GM12878 (cell line): ENCODE measurements around the gene CALR. TPM values are rescaled to one million over a fixed set of nuclear protein-coding genes. Genes with fewer than 3 reads are reported as not detected.

Source experiments
- BACH1 ChIP-seq: fragments of 450-650 bp; IDR thresholded peaks from 2 replicates; pipeline ENCODE4 v1.6.1; 2017; ENCODE audit warnings: mild to moderate bottlenecking, borderline replicate concordance
- BHLHE40 ChIP-seq, 2 experiments: fragments of 450-650 bp in 1 of 2; IDR thresholded peaks; 2 replicates each; pipeline ENCODE4 v1.6.1; 2011 to 2017; ENCODE audit warnings: low read depth in 2 of 2, borderline replicate concordance in 1 of 2, improper control_type of control experiment in 1 of 2, low read length in 1 of 2, mild to moderate bottlenecking in 1 of 2
- BMI1 ChIP-seq: fragments of 450-650 bp; IDR thresholded peaks from 2 replicates; pipeline ENCODE4 v1.6.1; 2016; ENCODE audit warnings: mild to moderate bottlenecking, moderate library complexity, borderline replicate concordance
- CREB1 ChIP-seq: IDR thresholded peaks from 2 replicates; pipeline ENCODE4 v1.6.1; 2012; ENCODE audit warnings: low read depth, mild to moderate bottlenecking, inconsistent platforms
- FOXM1 ChIP-seq: IDR thresholded peaks from 2 replicates; pipeline ENCODE4 v1.6.1; 2012; ENCODE audit warnings: low read depth, mild to moderate bottlenecking, inconsistent platforms, low read length, moderate library complexity
- HDAC2 ChIP-seq: fragments of 200-600 bp; sonication (generic); IDR thresholded peaks from 2 replicates; pipeline ENCODE4 v1.6.1; 2017
- HDGF ChIP-seq: fragments of 450-650 bp; IDR thresholded peaks from 2 replicates; pipeline ENCODE4 v1.6.1; 2016; ENCODE audit warnings: antibody characterized with exemption
- IKZF1 ChIP-seq: fragments of 450-650 bp; conservative IDR thresholded peaks from 2 replicates; pipeline ENCODE4 v1.6.1; 2017; ENCODE audit warnings: antibody characterized with exemption, mild to moderate bottlenecking
- MAX ChIP-seq: IDR thresholded peaks from 2 replicates; pipeline ENCODE4 v1.6.1; 2012; ENCODE audit warnings: low read depth, low read length, improper control_type of control experiment
- MEF2A ChIP-seq: IDR thresholded peaks from 2 replicates; pipeline ENCODE4 v1.6.1; 2011; ENCODE audit warnings: low read depth, mild to moderate bottlenecking, low read length, moderate library complexity; ENCODE audit not compliant: insufficient read depth
- MLLT1 ChIP-seq: fragments of 450-650 bp; IDR thresholded peaks from 2 replicates; pipeline ENCODE4 v1.6.1; 2016; ENCODE audit warnings: mild to moderate bottlenecking
- NR2C1 ChIP-seq: fragments of 450-650 bp; IDR thresholded peaks from 2 replicates; pipeline ENCODE4 v1.6.1; 2017; ENCODE audit warnings: antibody characterized with exemption, mild to moderate bottlenecking, moderate library complexity
- SIX5 ChIP-seq: IDR thresholded peaks from 2 replicates; pipeline ENCODE4 v1.6.1; 2011; ENCODE audit warnings: mild to moderate bottlenecking, low read depth, low read length, moderate library complexity; ENCODE audit not compliant: severe bottlenecking
- SMAD5 ChIP-seq: IDR thresholded peaks from 2 replicates; pipeline ENCODE4 v1.6.1; 2016; ENCODE audit warnings: antibody characterized with exemption, low read depth
- SMC3 ChIP-seq: IDR thresholded peaks from 2 replicates; pipeline ENCODE4 v1.6.1; 2011; ENCODE audit warnings: low read length, improper control_type of control experiment, borderline replicate concordance
- TCF7 ChIP-seq: IDR thresholded peaks from 2 replicates; pipeline ENCODE4 v1.6.1; 2014; ENCODE audit warnings: antibody characterized with exemption, borderline replicate concordance
- USF2 ChIP-seq: IDR thresholded peaks from 2 replicates; pipeline ENCODE4 v1.6.1; 2011; ENCODE audit warnings: low read depth, low read length, improper control_type of control experiment, borderline replicate concordance
- ZNF24 ChIP-seq: fragments of 450-650 bp; IDR thresholded peaks from 2 replicates; pipeline ENCODE4 v1.6.1; 2017; ENCODE audit warnings: antibody characterized with exemption, mild to moderate bottlenecking
- polyA plus RNA-seq, 11 experiments: library from polyadenylated mRNA; depleted of rRNA in 4 of 11; unstranded in 6 of 11; stranded (reverse) in 5 of 11; fragments of >200 nt; fragmentation: Nextera tagmentation in 4 of 11; fragmentation: Illumina TruSeq in 1 of 11; extraction: Ambion mirVana in 4 of 11; extraction: Trizol in 1 of 11; gene quantifications; 1 replicate in 1 of 11; 2 replicates in 10 of 11; pipeline versions ENCODE4 v1.2.1 to v1.2.3, GENCODE V29; 2011 to 2016; ENCODE audit warnings: inconsistent platforms in 2 of 11, missing spikeins in 2 of 11, low read depth in 1 of 11
- total RNA-seq, 4 experiments: library from RNA; depleted of rRNA in 3 of 4; stranded (reverse); fragments of >200 nt in 3 of 4; fragmentation: Illumina TruSeq in 1 of 4; extraction: Trizol in 1 of 4; gene quantifications; 2 replicates each; pipeline versions ENCODE4 v1.2.1 to v1.2.3, GENCODE V29; 2013 to 2021
- TF ChIP-seq, protein P1 (sequence below): fragments of 450-650 bp; IDR thresholded peaks from 2 replicates; pipeline ENCODE4 v1.6.1; 2017; ENCODE audit warnings: mild to moderate bottlenecking, low read depth, inconsistent platforms; ENCODE audit not compliant: poor library complexity, severe bottlenecking
- TF ChIP-seq, protein P2 (sequence below): fragments of 150-350 bp; IDR thresholded peaks from 2 replicates; pipeline ENCODE4 v1.6.1; 2014; ENCODE audit warnings: mild to moderate bottlenecking, low read depth, low read length
- TF ChIP-seq, protein P3 (sequence below): fragments of 450-650 bp; IDR thresholded peaks from 2 replicates; pipeline ENCODE4 v1.6.1; 2017; ENCODE audit warnings: antibody characterized with exemption, mild to moderate bottlenecking, moderate library complexity

CALR gene
- total and polyA plus RNA-seq, 10 of the 15 experiments (the other 5 are each of a cell fraction or from before 2014, with no cell fraction given) = 202 to 1,451 (median 749) TPM

DNA sequence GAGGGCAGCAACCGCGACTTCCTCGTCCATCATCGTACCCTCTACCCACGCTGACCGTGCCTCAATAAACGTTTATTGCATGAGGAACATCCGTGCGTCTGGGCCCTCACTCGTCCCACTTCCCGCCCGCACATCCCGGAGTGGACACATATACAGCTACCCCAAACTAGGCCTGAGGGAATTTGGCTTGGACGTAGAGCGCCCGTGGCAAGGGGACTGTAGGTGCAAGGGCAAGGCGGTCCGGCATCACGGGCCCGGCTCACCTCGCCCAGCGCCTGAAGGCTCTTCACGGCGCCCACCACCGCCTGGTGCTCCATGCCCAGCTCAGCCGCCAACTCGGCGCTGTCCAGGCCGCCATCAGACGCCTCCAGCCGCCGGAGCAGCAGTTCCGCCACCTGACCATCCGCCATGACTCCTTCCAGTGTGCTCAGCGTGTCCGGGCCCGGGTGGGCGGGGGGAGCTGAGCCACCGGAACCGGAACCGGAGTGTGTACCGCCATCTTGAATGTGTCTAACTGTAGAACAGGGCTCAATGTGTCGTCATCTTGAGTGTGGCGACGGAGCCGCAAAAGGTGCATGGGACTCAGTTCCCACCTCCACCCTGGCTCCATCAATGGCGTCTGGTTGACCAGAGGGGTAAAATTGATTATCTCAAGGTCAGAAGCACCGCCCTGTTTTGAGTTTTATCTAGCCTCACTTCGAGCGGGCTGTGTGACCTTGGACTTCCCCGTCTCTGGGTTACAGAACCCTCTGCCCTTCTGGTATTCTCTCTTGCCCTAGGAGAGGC is 4.9 kb upstream of the CALR start, which contains the start of gene FARSA (continued):
- TF ChIP-seq SIX5 = peak; percentile 89
- TF ChIP-seq, protein P1, sequence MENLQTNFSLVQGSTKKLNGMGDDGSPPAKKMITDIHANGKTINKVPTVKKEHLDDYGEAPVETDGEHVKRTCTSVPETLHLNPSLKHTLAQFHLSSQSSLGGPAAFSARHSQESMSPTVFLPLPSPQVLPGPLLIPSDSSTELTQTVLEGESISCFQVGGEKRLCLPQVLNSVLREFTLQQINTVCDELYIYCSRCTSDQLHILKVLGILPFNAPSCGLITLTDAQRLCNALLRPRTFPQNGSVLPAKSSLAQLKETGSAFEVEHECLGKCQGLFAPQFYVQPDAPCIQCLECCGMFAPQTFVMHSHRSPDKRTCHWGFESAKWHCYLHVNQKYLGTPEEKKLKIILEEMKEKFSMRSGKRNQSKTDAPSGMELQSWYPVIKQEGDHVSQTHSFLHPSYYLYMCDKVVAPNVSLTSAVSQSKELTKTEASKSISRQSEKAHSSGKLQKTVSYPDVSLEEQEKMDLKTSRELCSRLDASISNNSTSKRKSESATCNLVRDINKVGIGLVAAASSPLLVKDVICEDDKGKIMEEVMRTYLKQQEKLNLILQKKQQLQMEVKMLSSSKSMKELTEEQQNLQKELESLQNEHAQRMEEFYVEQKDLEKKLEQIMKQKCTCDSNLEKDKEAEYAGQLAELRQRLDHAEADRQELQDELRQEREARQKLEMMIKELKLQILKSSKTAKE = no peak
- TF ChIP-seq SMAD5 = peak; percentile 80; the same call in 1 of the 2 replicates
- TF ChIP-seq BHLHE40 (IDR thresholded peaks at IDR 0.05; ENCODE audit: borderline replicate concordance in 1 of 2, low read depth in 2 of 2, low read length in 1 of 2) = peak; percentile 58 to 63; a peak in 3 of 4 replicates
- TF ChIP-seq IKZF1 = peak; percentile 82
- TF ChIP-seq HDAC2 = no peak
- TF ChIP-seq, protein P2, sequence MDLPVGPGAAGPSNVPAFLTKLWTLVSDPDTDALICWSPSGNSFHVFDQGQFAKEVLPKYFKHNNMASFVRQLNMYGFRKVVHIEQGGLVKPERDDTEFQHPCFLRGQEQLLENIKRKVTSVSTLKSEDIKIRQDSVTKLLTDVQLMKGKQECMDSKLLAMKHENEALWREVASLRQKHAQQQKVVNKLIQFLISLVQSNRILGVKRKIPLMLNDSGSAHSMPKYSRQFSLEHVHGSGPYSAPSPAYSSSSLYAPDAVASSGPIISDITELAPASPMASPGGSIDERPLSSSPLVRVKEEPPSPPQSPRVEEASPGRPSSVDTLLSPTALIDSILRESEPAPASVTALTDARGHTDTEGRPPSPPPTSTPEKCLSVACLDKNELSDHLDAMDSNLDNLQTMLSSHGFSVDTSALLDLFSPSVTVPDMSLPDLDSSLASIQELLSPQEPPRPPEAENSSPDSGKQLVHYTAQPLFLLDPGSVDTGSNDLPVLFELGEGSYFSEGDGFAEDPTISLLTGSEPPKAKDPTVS = no peak
- no peak for TF ChIP-seq BMI1
- TF ChIP-seq USF2 = peak; percentile 4; the same call in 1 of the 2 replicates
- 0 out of 2 replicates have a peak, but pooled peaks have one; percentile 15 for TF ChIP-seq MEF2A
- TF ChIP-seq TCF7 = no peak
- TF ChIP-seq NR2C1 = peak; percentile 93
- TF ChIP-seq ZNF24 = no peak
- no peak for TF ChIP-seq FOXM1
- peak; percentile 67; the same call in 1 of the 2 replicates for TF ChIP-seq BACH1
- TF ChIP-seq MLLT1 = peak; percentile 74
- TF ChIP-seq, protein P3, sequence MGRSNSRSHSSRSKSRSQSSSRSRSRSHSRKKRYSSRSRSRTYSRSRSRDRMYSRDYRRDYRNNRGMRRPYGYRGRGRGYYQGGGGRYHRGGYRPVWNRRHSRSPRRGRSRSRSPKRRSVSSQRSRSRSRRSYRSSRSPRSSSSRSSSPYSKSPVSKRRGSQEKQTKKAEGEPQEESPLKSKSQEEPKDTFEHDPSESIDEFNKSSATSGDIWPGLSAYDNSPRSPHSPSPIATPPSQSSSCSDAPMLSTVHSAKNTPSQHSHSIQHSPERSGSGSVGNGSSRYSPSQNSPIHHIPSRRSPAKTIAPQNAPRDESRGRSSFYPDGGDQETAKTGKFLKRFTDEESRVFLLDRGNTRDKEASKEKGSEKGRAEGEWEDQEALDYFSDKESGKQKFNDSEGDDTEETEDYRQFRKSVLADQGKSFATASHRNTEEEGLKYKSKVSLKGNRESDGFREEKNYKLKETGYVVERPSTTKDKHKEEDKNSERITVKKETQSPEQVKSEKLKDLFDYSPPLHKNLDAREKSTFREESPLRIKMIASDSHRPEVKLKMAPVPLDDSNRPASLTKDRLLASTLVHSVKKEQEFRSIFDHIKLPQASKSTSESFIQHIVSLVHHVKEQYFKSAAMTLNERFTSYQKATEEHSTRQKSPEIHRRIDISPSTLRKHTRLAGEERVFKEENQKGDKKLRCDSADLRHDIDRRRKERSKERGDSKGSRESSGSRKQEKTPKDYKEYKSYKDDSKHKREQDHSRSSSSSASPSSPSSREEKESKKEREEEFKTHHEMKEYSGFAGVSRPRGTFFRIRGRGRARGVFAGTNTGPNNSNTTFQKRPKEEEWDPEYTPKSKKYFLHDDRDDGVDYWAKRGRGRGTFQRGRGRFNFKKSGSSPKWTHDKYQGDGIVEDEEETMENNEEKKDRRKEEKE = no peak
- 0 out of 2 replicates have a peak, but pooled peaks have one; percentile 13 for TF ChIP-seq SMC3
- TF ChIP-seq HDGF = no peak
- peak; percentile 53 for TF ChIP-seq CREB1
- TF ChIP-seq MAX = peak; percentile 80
